HG03521 (cell line): ENCODE data around the gene RADIL.

Source experiments
- ATAC-seq: cut with Tn5 transposase; IDR thresholded peaks from one replicate; pipeline ENCODE4 v1.9.1; 2021; ENCODE audit warnings: mild to moderate bottlenecking, moderate library complexity; ENCODE audit not compliant: unreplicated experiment

The RADIL gene

GRCh38 chr7:4882169-4883032 is 1.1 kb downstream of the RADIL start:
- ATAC-seq = no peak

DNA sequence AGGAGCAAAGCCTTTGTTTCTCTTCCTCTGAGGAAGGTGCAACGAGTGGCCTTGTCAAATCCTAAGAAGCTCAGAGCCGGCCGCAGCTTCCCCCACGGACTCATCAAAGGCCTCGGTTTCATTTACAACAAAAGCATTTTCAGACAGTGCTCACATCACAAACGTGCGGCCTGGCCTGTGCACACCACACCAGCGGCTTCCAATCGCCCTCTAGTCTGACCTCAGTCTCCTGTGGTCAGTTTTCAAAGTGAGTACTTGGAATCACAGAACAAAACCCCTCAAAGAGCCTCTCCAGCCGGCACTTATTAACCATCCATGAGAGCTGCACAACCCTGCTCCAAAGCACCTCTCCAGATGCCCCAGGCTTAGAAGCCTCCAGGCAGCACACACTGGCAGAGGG is 3.3 kb downstream of the RADIL start:
- ATAC-seq = no peak

DNA sequence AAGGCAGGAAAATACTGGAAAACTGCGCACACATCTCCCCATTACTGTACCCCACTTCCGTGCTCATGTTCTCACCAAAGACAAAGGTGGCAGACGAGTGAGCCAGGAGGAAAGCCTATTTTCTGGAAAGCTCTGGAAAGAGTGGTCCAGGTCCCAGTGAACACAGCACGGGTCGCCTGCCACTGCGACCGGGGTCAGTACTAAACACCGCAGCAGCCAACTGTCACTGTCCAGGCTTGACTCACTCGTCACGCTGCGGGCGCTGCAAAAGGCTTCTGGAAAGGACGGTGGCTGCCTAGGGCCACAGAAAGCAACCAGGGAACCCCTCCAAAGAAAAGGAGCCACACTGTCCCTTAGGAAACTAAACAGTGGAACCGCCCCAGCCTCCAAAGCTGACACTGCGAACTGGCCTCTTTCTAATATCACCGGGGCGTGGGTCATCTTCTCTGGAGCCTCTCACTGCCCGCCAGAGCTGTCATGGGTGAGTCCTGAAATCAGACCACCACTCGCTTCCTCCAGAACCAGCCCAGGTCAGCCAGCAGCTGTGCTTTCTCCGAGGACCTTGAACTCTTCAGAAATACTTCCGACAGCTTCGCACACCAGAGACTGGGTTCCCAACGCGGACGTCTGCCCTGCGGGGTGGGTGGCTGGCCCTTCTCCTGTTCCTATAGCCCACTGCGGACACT is 4.0 kb downstream of the RADIL start:
- ATAC-seq = no peak

GRCh38 chr7:4878336-4879335 is 4.9 kb downstream of the RADIL start:
- ATAC-seq = no peak

DNA sequence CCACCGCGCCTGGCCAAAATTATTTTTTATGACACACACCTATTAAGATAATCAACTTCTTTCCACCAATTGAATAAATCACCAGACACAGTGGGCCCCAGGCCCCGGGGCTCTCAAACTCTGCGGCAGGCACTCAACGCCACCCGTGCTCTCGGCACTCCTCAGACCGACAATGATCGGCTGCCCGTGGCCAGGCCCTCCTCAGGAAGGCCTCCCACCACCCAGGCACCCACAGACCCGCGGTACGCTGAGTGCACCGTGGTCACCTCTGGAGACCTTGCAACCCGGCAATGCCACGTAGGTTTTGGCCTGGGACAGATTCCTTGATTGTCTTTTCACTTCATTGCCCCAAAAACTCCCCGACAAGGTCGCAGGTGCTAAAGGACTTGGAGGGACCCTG is 6.9 kb downstream of the RADIL start:
- ATAC-seq = no peak

DNA sequence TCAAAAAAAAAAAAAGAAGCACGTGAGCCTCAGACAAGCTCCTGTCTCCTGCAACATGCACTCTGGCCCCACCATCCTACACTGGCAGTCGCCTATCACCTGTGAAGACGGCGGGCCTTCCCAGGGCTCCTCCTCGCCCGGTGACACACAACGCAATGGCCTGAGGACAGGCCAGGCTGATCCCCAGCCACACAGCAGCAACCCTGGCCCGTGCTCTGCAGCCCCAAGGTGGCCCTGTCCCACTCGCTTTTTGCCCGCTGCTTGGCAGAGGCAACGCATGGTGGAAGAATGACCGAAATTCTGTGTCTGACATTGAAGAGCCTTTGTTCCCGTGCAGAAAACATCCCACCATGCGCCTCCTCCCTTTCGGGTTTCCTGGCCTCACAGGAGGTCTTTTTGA is 8.1 kb downstream of the RADIL start:
- no peak for ATAC-seq

DNA sequence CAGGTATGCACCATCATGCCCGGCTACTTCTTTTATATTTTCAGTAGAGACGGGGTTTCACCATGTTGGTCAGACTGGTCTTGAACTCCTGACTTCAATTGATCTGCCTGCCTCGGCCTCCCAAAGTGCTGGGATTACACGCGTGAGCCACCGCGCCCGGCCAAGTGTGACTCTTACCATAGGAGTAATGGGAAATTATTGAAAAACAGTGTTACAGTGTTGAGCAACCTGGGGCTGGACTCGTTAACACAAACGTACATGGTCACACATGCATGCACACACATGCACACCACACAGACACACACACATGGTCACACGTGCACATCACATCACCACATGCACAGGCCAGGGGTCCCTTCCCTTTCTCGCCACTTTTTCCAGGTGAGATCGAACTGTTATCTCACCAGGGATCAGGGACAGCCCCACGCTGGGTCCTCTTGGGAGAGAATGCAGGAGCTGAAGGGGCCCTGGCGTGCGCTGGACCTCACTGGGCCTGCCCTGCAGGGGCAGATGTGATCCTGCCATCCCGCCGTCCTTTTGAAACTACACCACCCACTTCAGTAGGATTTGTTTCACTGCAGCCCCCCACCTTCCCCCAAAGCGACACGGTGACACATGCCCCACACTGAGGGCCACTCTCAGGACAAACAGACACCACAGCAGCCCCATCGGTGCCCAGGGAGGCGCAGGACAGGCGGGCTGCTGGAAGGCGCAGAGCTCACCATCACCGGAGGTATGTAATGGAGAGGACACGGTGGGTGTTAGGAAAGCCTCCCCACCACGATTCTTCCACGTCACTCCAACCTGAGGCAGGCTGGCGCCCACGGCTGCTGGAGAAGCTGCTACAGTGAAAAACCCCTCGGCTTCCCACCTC is 10.2 kb downstream of the RADIL start:
- ATAC-seq = no peak

DNA sequence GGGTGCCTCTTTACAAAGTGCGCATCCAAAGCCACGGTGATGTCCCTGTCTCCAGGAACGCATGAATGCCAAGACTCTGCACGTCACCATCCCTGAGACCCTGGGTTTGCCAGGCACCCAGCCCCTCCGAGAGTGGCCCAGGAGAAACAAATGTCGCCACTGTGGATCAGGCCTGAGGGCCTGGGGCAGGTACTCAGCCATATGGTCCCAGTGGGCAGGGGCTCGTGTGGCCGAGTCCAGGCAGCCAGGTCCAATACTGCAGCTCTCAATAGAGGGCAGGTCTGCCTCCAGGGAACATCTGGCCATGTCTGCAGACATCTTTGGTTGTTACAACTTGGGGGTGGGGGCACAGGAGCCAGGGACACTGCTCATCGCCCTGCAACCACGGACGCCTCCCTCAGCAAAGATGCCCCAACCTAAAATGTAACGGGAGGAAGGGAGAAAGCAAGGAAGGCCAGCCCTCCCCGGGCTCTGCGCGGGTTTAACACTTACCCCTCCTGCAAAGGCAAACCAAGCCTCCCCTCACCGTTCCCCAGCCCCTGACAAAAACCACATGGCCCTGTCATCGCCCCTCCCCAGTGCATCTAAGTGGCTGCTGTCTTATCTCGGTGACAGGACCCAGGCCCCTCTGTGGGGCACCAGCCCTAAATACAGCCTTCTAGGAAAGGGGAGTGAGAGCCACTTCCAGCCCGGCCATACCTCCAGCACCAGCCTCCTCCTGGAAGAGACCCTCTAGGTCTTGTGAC is 11.4 kb downstream of the RADIL start:
- ATAC-seq = no peak

- ATAC-seq = no peak
These were observed 12.3 kb downstream of the RADIL start for GRCh38 chr7:4871056-4871680.

GRCh38 chr7:4868493-4868892 is 15.0 kb downstream of the RADIL start:
- no peak for ATAC-seq

DNA sequence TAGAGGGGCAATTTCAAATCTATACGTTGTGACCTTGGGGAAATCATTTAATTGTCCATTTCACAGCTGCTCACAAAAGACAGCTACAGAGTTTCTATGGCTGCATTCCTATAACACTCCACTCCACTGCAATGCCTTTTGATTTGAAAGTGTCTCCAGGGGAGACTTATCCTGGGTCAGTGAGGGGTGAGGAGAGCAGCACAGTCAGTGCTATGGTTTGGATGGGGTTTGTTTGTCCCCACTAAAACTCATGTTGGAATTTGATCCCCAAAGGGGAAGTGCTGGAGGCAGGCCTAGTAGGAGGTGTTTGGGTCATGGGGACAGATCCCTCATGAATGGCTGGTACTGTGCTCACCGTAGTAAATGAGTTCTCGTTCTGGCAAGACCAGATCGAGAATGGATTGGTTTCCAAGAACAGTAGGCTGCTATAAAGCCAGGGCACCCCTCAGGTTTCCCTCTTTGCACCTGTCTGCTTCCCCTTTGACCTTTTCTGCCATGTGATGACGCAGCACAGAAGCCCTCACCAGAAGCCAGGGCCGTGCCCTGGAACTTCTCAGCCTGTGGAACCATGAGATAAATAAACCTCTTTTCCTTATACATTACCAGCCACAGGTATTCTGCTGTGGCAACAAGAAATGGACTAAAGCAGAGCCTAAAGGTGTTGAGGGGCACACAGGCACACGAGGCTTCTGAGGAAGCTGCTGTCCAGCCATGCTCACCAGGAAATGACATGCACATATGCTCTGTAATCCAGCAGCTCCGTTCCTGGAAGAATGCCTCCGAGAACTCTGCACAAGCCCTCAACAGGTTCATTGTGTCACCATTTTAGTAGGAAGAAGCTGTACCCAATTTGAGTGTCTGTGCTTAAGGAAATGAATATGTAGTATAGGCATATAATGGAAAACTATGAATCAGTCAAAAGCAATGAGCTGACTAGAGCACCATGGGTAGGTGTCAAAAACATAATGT is 16.7 kb downstream of the RADIL start:
- no peak for ATAC-seq

- ATAC-seq = no peak
These were observed 21.4 kb downstream of the RADIL start for GRCh38 chr7:4862156-4862555.

GRCh38 chr7:4861673-4862072 is 21.8 kb downstream of the RADIL start, which contains the start of gene PAPOLB:
Gene PAPOLB, minus strand, starts transcription at chr7:4862030. Its CDS starts 220 bp downstream, at chr7:4861810.
- no peak for ATAC-seq

DNA sequence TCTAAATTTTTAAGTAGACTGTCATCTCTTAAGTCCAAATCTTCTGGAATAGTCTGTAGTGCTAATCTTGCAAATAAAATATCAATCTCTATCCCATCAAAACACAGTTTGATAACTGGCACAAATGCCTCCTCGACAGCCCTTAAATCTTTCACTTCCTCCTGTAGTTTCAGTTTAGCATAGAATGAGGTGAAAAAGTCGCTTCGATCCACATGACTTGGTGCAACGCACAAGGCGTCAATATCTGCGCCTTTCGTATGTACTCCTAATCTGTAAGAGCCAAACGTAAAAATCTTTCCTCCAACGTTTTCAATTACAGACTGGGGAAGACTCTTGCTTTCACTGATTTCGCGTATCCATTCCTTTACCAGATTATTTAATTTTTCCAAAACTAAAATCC is 22.3 kb downstream of the RADIL start:
- ATAC-seq = no peak

DNA sequence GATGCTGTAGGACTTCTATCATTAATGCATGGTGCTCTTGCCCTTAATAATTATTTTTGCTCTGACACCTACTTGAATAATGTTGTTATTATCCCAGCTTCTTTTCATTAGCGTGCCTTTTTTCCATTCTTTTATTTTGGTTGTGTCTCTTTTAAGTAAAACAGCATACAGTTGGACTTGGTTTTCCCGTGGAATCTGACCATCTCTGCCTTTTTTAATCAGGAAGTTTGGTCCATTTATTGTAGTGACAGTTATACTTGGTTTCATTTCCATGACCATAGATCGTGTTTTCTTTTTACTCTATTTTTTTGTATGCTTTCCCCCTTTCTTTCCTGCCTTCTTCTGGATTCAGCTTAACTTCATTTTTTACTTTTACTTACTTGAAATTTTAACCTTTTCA is 26.3 kb downstream of the RADIL start:
- no peak for ATAC-seq

GRCh38 chr7:4856336-4857057 is 27.0 kb downstream of the RADIL start:
- no peak for ATAC-seq

DNA sequence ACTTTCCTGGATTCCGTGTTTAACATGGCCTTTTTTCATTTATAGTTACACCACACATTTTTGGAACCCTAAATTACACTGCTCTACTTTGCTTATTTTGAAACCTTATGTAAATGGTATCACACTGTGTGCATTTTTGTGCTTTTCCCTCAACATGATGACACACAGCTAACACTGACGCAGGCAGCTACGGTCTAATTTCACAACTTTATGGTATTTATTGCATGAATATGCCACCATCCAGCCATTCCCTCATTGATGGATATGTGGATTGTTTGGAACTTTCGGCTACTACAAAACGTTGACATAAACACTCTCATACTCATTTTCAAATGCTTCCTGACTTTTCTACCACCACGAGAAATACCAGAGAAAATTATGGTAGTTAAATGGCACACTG is 28.6 kb downstream of the RADIL start:
- no peak for ATAC-seq
